GM18870 (cell line): ENCODE data around the gene LPCAT1.
A peak's percentile ranks its signal among the peaks of the same experiment; 100 is the strongest.
"Not testable (repeated sequence)": the region's sequence is repeated elsewhere in the genome, so short reads cannot be mapped to it uniquely, and the experiment has no call there.

Experiments used
- ATAC-seq: cut with Tn5 transposase; IDR thresholded peaks from one replicate; pipeline ENCODE4 v1.9.1; 2021; ENCODE audit warnings: moderate library complexity; ENCODE audit not compliant: unreplicated experiment

Gene LPCAT1, protein sequence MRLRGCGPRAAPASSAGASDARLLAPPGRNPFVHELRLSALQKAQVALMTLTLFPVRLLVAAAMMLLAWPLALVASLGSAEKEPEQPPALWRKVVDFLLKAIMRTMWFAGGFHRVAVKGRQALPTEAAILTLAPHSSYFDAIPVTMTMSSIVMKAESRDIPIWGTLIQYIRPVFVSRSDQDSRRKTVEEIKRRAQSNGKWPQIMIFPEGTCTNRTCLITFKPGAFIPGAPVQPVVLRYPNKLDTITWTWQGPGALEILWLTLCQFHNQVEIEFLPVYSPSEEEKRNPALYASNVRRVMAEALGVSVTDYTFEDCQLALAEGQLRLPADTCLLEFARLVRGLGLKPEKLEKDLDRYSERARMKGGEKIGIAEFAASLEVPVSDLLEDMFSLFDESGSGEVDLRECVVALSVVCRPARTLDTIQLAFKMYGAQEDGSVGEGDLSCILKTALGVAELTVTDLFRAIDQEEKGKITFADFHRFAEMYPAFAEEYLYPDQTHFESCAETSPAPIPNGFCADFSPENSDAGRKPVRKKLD

DNA sequence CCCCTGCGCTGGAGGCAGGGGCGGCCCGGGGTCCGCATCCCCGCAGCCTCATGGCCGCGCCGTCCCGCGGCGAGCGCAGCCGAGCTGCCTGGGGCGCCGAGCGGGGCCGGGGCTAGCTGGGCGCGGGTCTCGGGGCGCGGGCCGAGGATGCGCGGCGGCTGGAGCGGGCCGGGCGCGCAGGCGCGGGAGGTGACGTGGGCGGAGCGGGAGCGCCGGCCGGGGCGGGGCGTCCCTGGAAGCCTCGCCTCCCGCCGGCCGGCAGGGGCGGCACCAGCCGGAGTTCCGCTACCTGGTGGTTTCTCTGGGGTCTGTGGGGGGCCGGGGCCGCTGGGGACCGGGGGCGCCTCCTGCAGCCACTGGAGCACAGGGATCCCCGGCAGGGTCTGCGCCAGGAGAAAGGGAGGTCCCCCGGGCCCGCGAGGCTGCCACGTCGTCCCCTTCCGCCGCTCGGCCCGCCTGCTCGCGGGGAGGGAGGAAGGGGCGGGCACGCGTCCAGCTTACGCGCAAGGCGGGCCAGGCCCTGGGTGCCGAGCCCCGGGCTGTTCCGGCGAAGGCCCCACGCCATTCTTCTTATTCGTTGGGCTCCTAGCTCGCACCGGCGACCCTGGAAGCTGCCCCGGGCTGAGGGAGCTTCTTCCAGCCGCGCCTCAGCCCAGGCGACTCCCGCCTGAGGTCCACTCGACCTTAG, at the start of gene LPCAT1:
LPCAT1 (minus strand) TSS at position 168 of the 688 bp plus-strand sequence; CDS start at position 52, 116 bp downstream.
- peak; percentile 63 for ATAC-seq

DNA sequence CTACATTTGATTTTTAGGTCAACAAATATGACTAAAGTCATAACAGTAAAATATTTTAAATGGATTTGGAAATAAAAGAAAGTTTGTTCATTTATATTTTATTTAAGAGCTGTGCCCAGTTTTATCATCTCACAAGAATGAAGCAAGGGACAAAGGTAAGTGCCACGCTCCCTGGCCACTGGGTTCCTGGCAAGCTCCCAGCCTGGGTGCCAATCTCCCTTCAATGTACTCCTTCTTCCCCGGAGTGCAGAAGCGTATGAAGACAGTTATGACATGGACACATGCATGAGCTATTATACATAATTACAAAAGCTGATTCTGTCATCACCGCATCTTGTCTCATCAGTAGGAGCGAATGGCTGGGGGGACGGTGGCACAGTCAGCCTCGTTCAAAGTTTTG, 48.1 kb upstream of the LPCAT1 start:
- not testable (repeated sequence) for ATAC-seq

DNA sequence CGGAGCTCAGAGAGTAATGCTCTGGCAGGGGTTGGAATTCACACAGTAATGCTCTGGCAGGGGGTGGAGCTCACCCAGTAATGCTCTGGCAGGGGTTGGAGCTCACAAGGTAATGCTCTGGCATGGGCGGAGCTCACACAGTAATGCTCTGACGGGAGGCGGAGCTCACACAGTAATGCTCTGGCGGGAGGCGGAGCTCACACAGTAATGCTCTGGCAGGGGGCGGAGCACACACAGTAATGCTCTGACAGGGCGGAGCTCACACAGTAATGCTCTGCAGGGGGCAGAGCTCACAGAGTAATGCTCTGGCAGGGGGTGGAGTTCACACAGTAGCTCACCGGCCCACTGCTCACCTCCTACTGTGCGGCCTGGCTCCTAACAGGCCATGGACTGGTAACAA, 47.2 kb upstream of the LPCAT1 start:
- no peak for ATAC-seq

DNA sequence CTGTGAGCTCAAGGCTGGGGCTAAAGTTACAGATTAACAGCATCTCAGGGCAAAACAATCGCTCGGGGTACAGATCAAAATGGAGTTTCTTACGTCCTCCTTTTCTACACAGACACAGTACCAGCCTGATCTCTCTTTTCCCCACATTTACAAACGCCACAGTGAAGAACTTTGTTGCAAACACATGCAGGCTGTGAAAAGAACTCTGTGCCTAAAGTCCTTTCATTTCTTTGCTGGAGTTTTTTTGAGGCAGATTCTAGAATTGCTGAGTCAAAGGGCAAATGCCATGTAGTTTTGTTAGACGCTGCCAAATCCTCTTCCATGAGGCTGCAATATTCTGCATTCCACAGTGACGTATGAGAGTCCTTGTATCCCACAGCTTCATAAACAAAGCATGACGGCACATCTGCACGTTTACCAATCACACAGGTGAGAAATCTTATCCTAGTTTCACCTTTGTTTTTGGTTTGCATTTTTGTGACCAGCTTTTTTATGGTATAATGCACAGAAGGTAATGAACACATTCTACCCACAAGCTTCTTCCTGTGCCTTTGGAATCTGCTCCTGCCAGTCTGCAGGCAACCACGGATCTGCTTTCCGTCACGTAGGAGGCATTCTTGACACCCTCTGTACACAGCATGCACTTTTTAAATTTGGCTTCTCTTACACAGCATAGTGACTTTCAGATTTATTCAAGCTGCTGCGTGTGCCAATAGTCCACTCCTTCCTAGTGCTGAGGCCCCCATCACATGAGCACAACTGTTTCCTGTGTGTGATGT, 44.6 kb upstream of the LPCAT1 start:
- ATAC-seq = no peak

DNA sequence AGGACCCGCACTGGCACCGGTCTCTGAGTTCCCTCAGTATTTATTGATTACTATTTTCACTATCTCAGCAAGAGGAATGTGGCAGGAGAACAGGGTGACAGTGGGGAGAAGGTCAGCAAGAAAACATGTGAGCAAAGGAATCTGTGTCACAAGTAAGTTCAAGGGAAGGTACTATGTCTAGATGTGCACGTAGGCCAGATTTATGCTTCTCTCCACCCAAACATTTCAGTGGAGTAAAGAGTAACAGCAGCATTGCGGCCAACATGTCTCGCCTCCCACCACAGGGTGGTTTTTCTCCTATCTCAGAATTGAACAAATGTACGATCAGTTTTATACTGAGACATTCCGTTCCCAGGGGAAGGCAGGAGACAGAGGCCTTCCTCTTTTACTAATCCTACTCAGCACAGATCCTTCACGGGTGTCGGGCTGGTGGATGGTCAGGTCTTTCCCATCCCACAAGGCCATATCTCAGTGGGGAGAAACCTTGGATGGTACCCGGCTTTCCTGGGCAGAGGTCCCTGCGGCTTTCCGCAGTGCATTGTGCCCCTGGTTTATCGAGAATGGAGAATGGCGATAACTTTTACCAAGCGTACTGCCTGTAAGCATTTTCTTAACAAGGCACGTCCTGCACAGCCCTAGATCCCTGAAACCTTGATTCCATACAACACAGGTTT, 43.9 kb upstream of the LPCAT1 start:
- ATAC-seq = not testable (repeated sequence)

DNA sequence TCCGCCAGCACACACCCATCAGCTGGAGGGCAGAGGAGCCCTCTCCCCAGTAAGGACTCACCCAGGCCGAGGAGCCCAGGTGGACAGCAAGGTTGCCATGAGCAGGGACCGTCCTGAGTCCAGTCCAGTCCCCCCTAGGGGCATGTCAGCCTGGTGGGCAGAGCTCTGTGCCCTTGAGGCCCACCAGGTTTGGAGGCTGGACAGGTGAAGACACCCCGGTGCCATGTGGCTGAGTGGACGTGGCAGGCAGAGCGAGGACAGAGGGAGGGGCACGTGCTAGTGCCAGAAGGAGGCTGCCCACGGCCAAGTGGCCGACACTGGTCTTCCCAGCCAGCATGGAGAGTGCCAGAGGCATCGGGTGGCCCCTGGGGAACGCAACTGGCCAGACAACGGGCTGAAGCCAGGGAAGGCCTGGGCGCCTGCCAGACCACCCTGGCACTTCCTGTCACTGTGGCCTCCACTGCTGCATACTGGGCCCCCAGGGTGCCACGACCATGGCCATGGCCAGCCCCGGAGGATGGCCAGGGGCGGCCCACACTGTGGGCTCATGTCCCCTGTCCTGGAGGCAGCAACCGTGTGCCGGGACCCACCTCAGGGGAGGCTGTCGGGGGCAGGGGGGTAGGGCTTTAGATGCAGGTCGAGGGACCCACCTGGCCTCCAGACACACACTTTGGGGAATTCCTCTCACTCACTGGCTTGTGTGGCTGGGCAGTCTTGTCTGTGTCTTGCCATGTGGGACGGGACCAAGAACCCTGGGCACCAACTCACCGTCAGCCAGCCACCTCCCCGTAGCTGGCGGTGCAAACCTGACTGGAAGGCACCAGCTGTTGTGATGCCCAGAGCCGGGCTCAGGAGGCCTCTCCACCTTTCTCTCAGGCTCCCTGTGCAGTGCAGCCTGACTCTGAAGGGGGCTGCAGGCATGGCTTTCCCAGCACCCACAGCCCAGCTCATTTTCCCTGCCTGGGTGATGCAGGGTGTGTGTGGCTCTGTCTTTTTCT, 42.3 kb upstream of the LPCAT1 start:
- no peak for ATAC-seq

DNA sequence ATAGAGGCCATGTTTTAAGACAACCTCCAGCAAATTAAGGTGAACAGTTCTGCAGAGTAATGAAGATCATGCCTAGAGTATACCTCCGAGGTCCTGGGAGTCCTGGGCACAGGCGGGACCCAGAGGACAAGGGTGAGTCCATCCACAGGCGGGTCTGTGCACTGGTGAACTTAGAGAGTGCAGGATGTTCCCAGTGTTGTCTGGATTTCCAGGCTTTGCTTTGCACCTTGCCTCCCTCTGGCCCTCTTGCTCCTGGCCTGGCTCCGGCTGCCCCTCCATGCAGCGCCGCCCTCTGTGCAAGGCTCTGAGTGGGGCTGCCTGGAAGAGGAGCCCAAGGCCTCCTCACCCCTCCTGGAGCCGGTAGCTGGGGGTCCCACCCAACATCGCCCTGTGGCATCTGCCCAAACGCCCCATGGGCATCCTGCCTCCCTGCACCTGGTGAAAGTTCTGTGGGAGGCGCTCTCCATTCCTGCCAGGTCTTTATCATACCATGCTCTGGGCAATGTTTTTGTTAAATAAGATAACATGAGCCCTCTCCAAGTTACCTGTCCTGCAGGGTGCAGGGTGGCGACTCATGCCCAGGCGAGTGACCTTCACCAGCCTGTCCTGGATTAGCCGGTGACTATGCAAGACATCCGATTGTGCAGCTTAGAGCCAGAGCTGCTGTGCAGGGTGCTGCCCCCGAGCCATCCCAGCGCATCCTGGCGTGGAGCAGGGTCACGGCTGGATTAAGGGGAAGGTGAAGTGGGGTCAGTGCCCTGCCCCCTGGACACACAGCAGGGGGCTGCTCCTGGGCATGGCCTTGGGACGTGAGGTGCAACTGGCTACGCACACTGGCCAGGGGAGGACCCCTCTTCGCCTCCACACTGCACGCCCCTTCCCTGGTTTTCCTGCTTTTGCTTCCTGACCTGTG, 41.3 kb upstream of the LPCAT1 start:
- no peak for ATAC-seq

DNA sequence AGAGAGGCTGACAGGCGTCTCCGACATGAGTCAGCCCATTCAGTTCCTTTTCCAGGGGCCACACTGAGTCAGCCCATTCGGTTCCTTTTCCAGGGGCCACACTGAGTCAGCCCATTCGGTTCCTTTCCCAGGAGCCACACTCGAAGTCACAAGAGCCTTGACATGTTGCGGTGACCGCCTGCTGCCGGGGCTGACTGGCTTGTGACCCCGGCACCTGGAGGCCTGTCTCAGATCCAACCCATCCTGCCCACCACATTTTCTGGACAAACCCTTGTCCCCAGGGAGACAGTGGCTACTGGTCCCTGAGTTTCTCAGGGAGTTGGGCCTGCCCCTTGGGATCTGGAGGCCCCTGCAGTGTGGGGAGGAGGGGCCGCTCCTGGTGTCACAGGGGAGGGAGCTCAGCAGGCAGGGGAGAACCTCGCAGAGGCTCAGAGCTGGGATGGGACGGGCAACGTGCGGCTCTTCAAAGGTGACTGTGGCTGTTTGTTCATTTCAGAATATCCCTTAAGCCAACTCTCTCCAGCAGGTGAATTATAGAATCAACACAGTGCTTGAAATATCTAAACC, 40.5 kb upstream of the LPCAT1 start:
- ATAC-seq = no peak

DNA sequence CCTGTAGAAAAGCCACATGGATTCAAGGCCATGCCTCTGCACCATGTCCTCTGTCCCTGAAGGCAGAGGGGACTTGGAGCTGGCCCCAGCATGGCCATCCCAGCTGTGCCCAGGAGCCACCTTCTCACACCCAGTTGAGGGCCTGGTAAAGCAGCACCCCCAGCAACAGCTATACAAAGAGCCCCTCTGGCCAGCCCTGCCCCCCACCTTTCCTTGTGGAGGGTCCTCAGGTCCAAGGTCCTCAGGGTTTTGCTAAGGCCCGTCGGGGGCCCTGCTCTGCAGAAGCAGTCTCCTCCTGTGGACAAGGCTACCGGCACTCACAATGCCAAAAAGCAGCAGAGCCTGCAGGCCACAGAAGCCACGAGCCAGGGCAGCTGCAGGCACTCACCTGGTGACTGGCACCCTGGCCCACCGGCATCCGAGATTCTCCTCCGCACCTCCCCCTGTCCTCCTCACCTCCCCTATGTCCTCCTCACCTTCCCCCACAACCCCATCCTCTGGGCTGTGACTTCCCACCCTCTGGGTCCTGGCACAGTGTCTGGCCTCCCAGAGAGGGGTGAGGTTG, 39.9 kb upstream of the LPCAT1 start:
- ATAC-seq = no peak

DNA sequence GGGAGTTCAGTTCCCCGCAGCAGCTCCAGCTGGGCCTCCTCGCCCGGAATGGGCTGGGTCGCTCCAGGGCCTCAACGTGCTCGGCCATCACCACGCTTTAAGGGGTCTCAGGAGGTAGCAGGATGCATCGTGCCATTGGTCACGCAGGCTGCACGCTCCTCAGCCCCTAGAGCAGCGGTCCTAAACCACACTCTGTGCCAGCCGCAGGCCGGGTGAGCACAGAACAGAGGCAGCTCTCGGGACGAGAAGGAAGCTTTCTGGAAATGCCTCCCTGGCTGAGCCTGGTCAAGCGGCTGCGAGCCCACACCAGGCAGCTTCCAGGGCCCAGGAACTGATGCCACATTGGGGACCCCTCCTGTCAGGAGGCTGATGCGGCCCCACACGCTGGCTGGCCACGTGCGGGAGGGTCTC, 39.3 kb upstream of the LPCAT1 start:
- ATAC-seq = no peak

- no peak for ATAC-seq
Measured at GRCh38 chr5:1562599-1562998, 38.8 kb upstream of the LPCAT1 start.

DNA sequence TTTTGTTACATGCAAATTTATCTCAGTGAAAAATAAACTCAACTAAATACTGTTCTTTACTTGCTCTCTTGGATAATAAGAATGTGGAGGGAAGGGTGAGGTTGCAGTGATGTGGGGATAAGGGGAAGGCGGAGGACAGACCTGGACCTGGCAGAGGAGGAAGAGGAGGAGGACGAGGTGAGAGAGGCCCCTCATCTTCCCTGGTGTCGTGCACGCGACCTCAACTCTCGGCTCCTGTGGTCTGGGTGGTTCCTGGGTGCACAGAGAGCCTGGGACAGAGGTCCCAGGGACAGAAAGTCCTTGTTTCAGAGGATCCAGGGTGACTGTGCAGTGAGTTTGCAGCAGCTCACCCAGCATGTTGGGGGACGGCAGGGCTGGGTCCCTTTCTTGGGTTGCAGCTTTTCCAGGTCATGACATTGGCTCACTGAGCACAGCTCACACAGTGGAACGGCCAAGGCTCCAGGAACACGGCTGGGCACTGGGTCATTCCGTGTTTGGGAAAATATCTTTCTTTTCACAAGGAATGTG, 37.7 kb upstream of the LPCAT1 start:
- ATAC-seq = no peak

DNA sequence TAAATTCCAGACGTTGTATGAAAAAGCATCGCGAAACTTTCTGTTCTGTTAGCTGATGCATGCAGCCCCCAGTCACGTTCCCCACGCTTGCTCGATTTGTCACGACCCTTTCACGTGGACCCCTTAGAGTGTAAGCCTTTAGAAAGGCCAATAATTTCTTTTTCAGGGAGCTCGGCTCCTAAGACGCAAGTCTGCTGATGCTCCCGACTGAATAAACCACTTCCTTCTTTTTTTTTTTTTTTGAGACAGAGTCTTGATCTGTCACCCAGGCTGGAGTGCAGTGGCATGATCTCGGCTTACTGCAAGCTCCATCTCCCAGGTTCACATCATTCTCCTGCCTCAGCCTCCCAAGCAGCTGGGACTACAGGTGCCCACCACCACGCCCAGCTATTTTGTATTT, 36.7 kb upstream of the LPCAT1 start:
- ATAC-seq = not testable (repeated sequence)

GRCh38 chr5:1558944-1559343, 35.2 kb upstream of the LPCAT1 start:
- ATAC-seq = no peak

DNA sequence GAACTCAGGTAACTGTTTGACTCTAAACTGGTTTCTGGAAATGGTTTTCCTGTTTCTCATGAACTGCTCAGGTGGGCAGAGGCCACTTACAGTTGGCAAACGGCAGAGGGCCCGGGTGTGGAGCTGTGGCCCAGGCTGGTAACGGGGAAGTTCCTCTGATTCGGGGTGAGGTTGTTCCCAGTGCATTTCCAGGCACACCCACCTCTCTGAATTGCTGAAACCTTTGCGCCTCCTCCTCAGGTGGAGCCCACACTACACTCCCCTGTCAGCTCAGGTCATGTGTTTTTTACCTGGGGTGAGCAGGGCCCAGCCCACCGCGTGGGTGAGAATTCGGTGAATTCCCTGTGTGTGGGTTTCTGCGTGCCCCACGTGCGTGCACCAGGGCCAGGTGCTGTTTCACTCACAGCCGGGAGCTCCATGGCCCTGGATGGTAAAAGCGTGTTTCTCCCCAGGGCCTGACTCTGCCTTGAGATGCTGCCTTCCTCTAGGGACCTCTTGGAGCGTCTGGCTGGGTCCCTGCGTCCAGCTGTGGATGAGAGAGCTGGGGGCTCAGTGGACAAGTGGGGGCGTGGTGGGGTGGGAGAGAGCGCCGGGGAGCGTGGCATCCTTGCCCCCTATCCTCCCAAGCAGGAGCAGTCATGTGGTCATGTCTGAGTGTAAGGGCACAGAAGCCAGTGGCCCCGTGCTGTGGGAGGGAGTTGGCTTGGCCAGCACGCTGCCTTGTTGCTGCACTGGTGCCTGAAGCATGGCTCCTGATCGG, 33.5 kb upstream of the LPCAT1 start:
- ATAC-seq = no peak

DNA sequence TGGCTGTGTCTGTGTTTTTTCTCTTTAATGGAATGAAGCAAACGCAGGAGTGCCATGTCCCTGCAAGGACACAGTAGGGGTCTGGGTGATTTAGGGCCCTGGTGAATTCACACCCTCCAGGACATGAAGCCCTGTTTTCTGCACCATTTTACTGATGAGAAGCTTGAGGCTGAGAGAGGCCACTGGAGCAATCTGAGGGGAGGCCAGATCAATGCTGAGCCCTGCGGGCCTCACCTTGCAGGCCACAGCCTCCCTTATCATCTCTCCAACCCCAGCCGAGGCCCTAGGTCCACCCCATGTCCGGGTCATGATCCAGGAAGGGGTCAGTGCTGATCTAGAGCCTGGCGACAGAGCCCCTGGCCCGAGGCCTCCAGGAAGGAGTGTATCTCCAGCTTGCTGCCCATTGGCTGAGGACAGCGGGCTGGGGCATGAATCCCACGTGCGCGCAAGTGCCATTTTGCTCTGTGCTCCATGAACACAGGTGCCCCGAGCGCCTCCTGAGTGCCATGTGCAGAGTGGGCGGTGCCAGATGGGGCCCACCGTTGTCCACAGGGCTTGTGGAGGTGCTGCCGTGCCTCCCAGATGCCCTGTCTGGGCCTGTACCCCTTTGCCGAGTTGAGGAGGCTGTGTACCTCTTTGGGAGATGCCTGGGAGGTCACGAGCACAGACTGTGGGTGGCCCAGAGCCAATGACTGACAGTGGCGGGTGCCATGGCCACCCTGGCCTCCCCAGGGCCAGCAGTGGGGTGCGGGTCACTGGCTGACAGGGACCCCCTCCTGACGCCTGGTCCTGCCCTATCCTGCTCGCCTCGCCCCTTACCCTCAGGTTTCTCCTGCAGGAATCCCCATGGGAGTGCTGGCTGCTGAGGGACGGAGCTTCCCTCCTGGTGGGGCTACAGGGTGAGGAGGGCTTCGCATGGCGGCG, 32.3 kb upstream of the LPCAT1 start:
- no peak for ATAC-seq
